ENCODE data around the gene ERGIC3.
A peak's percentile ranks its signal among the peaks of the same experiment; 100 is the strongest.

The ERGIC3 gene

DNA sequence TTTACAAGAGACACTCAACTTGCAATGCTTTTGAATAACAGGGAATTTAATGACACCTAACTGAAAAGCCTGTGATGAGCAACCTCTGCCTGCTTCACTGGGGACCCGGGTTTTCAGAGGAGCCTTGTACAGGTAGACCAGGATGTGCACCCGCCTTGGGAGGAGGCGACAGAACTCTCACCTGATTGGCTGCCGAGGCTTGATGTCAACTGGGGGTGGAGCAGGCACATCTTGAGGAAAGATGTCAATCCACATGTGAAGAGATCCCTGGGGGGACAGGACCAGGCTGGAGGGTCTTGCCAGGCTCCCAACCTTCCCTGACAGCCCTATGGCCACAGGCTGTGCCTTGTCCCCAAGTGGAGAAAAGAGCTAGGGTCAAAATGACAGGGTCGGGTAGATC is 19.8 kb downstream of the ERGIC3 start:
- peak; percentile 73 for DNase-seq (ENCODE audit: low spot score)

DNA sequence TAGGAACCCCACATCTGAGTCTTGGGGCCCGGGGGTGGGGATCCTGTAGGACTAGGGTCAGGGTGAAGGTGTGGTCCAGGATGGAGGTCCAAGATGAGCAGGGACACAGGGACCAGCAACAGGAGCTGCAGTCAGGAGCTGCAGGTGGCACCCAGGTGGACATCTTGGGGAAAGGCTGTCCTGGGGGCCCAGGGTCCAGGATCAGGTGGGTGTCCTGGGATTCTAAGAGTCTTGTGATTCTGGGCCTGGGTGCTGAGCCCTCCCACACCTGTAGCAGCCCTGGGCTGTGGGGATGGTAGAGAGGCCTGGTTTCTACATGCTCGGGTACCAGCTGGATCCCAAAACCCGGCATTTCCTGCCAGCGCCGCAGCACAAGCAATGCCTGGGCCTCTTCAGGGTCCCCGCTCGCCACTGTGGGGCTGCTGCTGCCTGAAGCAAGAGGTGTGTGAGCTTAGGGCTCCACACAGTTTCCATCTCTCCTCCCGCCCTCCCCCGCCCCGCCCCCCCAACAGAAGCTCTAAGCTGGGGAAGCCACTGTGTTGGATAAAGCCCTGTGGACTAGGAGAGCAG is 20.7 kb downstream of the ERGIC3 start:
- DNase-seq (ENCODE audit: low spot score), result no peak

GRCh38 chr20:35563834-35564233 is 22.0 kb downstream of the ERGIC3 start:
- no peak for DNase-seq (ENCODE audit: low spot score)

DNA sequence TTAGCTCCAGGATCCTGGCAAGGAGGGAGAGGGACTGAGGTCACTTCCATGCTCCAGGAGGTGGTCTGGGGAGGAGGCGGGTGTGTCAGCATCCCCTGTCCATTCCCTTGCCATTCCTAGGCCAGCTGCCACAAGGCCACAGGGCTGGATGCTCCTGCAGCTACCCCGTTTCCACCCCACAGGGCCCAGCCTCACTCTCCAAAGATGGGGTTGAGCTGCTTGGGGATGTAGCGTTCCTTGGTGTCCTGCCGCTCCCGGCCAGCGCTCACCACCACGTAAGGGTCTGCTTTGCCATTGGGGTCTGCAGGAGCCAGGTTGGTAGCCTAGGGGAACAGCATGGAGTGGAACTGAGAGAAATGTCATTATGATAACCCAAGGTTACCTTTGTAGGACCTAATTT is 23.0 kb downstream of the ERGIC3 start:
- no peak for DNase-seq (ENCODE audit: low spot score)

DNA sequence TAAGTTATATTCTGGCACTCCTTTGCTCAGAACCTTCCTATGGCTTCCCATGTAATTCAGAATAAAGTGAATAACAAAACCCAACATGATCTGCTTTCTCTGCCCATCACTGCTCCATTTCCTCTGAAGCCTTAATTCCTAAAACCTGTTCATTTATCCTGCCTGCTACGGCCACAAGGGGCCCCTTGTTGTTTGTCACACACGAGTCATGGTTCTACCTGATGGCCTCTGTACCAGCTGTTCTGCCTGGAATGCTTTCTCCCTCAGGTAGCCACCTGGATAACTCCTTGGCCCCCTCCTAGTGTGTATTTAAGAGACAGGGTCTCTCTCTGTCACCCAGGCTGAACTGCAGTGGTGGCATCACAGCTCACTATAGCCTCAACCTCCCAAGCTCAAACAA is 26.8 kb downstream of the ERGIC3 start:
- peak; percentile 74 for DNase-seq (ENCODE audit: low spot score)

- no peak for DNase-seq (ENCODE audit: low spot score)
Observed at GRCh38 chr20:35571555-35571954, 29.7 kb downstream of the ERGIC3 start.

- no peak for DNase-seq (ENCODE audit: low spot score)
Observed at GRCh38 chr20:35572838-35573237, 31.0 kb downstream of the ERGIC3 start.

- no peak for DNase-seq (ENCODE audit: low spot score)
Observed at GRCh38 chr20:35575958-35576357, 34.1 kb downstream of the ERGIC3 start.

DNA sequence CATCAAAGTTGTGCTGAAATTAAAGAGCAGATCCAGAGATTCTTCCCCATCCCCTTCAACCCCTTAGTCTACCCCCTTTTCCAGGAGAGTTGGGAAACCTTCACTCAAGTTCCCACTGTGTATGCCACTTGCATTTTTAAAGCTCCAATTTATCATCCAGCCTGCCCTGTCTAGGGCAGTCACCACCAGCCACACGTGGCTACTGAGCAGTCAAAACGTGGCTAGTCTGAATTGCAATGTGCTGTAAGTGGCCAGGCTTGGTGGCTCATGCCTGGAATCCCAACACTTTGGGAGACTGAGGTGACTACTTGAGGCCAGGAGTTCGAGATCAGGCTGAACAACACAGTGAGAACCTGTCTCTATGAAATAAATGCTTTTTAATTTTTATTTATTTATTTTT is 34.9 kb downstream of the ERGIC3 start:
- no peak for DNase-seq (ENCODE audit: low spot score)

GRCh38 chr20:35578469-35578868 is 36.6 kb downstream of the ERGIC3 start:
- no peak for DNase-seq (ENCODE audit: low spot score)

- DNase-seq (ENCODE audit: low spot score), result no peak
Observed at GRCh38 chr20:35579196-35579595, 37.3 kb downstream of the ERGIC3 start.

DNA sequence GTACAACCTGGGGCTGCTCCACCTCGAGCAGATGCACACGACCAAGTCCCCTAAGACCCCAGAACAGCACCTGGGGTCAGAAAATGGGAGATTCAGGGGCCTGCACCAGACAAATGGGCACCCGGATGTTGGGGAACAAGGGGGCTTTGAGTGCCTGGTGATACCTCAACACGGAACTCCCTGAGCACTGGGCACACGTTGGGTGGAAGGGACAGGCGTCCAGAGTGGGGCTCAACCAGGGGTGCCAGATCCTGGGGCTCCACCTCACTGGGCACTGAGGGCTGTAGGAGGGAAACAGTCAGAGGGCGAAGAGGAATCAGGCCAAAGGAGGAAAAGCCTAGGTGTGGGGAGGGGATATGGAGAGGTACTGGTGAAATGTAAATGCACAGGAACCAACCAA is 40.3 kb downstream of the ERGIC3 start:
- DNase-seq (ENCODE audit: low spot score), result no peak

DNA sequence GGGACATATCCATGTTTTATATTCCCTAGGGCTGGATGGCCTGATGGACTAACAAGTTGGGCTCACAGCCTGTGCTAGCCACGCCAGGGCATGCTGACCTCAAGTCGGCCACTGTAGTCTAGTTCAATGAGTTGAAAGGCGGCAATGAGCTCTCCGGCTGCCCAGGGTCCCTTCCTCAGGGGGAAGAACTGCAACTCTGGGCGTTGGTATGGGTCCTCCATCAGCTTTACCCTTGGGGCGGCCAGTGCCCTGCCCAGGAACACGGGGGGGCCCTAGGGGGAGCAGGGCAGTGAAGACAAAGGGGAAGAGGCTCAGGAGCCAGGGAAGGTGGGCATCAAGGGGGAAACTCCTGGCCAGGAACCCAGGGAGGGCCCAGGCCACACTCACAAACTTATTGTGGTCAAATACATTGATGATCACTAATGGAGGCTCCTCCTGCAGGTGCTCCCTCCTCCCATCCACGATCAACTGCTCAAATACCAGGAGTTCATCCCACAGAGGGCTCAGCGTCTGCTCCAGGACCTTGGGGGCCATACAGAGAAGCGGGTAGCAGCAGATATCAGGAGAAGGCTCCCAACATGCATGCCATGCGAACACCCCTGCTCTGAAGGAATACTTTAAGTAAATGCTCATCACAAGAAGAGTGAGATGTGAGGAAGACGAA is 41.0 kb downstream of the ERGIC3 start:
- no peak for DNase-seq (ENCODE audit: low spot score)

GRCh38 chr20:35583636-35584560 is 42.0 kb downstream of the ERGIC3 start:
- DNase-seq (ENCODE audit: low spot score), result no peak

DNA sequence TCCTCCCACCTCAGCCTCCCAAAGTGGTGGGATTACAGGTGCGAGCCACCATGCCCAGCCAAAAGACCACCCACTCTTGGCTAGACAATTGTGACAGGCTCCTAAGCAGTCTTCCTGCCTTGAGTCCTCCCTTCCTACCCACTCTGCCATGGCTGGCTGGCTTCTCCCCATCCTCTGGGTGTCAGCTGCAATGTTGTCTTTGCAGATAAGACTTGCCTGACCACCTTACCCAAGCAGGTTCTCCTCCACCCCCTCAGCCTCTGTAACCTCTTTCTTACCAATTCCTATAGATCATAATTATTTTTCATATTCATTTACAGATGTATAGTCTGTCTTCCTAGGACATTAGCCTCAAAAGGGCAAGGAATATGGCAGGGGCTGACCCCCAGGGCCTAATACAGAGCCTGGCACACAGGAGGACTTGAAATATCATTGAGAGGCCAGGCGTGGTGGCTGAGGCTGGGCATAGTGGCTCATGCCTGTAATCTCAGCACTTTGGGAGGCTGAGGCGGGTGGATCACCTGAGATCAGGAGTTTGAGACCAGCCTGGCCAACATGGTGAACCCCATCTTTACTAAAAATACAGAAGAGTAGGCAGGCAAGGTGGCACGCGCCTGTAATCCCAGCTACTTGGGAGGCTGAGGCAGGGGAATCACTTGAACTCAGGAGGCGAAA is 45.0 kb downstream of the ERGIC3 start:
- no peak for DNase-seq (ENCODE audit: low spot score)

GRCh38 chr20:35587436-35587835 is 45.6 kb downstream of the ERGIC3 start:
- no peak for DNase-seq (ENCODE audit: low spot score)

GRCh38 chr20:35588397-35588796 is 46.5 kb downstream of the ERGIC3 start:
- DNase-seq (ENCODE audit: low spot score), result no peak

GRCh38 chr20:35592339-35592974 is 50.6 kb downstream of the ERGIC3 start:
- DNase-seq (ENCODE audit: low spot score), result no peak

- peak; percentile 0 for DNase-seq (ENCODE audit: low spot score)
Observed at GRCh38 chr20:35595456-35595855, 53.6 kb downstream of the ERGIC3 start.

- DNase-seq (ENCODE audit: low spot score), result peak; percentile 1
Observed at GRCh38 chr20:35595901-35596300, 54.0 kb downstream of the ERGIC3 start.

DNA sequence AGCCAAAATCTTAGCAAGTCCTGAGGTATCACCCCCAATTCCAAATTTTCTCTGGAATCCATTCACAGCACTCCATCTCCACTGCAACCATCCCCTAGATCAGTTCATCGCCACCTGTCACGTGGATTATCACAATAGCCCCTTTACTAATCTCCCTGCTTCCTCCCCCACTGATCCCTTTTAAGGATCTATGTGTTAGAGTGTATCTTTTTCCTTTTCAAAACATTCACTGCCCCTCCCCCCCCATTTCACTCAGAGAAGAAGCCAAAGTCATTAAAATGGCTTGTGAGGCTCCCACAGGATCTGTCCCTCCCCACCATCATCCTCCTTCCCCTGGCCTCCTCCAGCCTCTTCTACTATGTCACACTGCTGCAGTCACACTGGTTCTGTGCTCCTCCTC is 55.3 kb downstream of the ERGIC3 start:
- DNase-seq (ENCODE audit: low spot score), result no peak

GRCh38 chr20:35598476-35598875 is 56.6 kb downstream of the ERGIC3 start:
- DNase-seq (ENCODE audit: low spot score), result no peak

Data from iPS-NIHi11 (cell line).